ENCODE results near the gene CHMP4B.

Gene CHMP4B

GRCh38 chr20:33880396-33880795 is 69.2 kb downstream of the CHMP4B start:
- no peaks in the 10 kb centered on the region for H3K9me3 ChIP-seq (ENCODE audit: control insufficient read depth, insufficient read depth, low read length)
- no peaks in the 10 kb centered on the region for H3K4me1 ChIP-seq (ENCODE audit: insufficient read depth, low read length)
- H3K36me3 ChIP-seq (ENCODE audit: insufficient read depth, low read length) = no peaks in the 10 kb centered on the region
- no peak overlapping the region for H3K9ac ChIP-seq (ENCODE audit: low read depth, low read length)

- no peaks in the 10 kb centered on the region for H3K4me1 ChIP-seq (ENCODE audit: insufficient read depth, low read length)
- H3K9ac ChIP-seq (ENCODE audit: low read depth, low read length) = no peak overlapping the region
- H3K9me3 ChIP-seq (ENCODE audit: control insufficient read depth, insufficient read depth, low read length) = no peaks in the 10 kb centered on the region
- no peaks in the 10 kb centered on the region for H3K36me3 ChIP-seq (ENCODE audit: insufficient read depth, low read length)
Measured at GRCh38 chr20:33881989-33882388, 70.8 kb downstream of the CHMP4B start.

GRCh38 chr20:33882481-33882880 is 71.3 kb downstream of the CHMP4B start:
- Histone ChIP-seq H3K9me3 (ENCODE audit: control insufficient read depth, insufficient read depth, low read length) (no peaks in the 10 kb centered on the region), H3K36me3 (ENCODE audit: insufficient read depth, low read length) (no peaks in the 10 kb centered on the region), H3K9ac (ENCODE audit: low read depth, low read length) (no peak overlapping the region), H3K4me1 (ENCODE audit: insufficient read depth, low read length) (no peaks in the 10 kb centered on the region)

- Histone ChIP-seq H3K9ac (ENCODE audit: low read depth, low read length) (no peak overlapping the region), H3K9me3 (ENCODE audit: control insufficient read depth, insufficient read depth, low read length) (no peaks in the 10 kb centered on the region), H3K4me1 (ENCODE audit: insufficient read depth, low read length) (no peaks in the 10 kb centered on the region), H3K36me3 (ENCODE audit: insufficient read depth, low read length) (no peaks in the 10 kb centered on the region)
Measured at GRCh38 chr20:33883164-33883563, 72.0 kb downstream of the CHMP4B start.

GRCh38 chr20:33884633-33885032 is 73.5 kb downstream of the CHMP4B start:
- Histone ChIP-seq H3K9ac (ENCODE audit: low read depth, low read length) (no peak overlapping the region), H3K9me3 (ENCODE audit: control insufficient read depth, insufficient read depth, low read length) (no peaks in the 10 kb centered on the region), H3K4me1 (ENCODE audit: insufficient read depth, low read length) (no peaks in the 10 kb centered on the region), H3K36me3 (ENCODE audit: insufficient read depth, low read length) (no peaks in the 10 kb centered on the region)

- Histone ChIP-seq H3K9ac (ENCODE audit: low read depth, low read length) (no peak overlapping the region), H3K9me3 (ENCODE audit: control insufficient read depth, insufficient read depth, low read length) (no peaks in the 10 kb centered on the region), H3K36me3 (ENCODE audit: insufficient read depth, low read length) (no peaks in the 10 kb centered on the region), H3K4me1 (ENCODE audit: insufficient read depth, low read length) (no peaks in the 10 kb centered on the region)
Measured at GRCh38 chr20:33889312-33889711, 78.2 kb downstream of the CHMP4B start.

- Histone ChIP-seq H3K9me3 (ENCODE audit: control insufficient read depth, insufficient read depth, low read length) (no peaks in the 10 kb centered on the region), H3K36me3 (ENCODE audit: insufficient read depth, low read length) (no peaks in the 10 kb centered on the region), H3K9ac (ENCODE audit: low read depth, low read length) (no peak overlapping the region), H3K4me1 (ENCODE audit: insufficient read depth, low read length) (no peaks in the 10 kb centered on the region)
Measured at GRCh38 chr20:33890557-33890956, 79.4 kb downstream of the CHMP4B start.

- Histone ChIP-seq H3K36me3 (ENCODE audit: insufficient read depth, low read length) (no peaks in the 10 kb centered on the region), H3K4me1 (ENCODE audit: insufficient read depth, low read length) (no peaks in the 10 kb centered on the region), H3K9ac (ENCODE audit: low read depth, low read length) (no peak overlapping the region), H3K9me3 (ENCODE audit: control insufficient read depth, insufficient read depth, low read length) (no peaks in the 10 kb centered on the region)
Measured at GRCh38 chr20:33893314-33893713, 82.2 kb downstream of the CHMP4B start.

GRCh38 chr20:33894798-33895197 is 83.7 kb downstream of the CHMP4B start:
- H3K9me3 ChIP-seq (ENCODE audit: control insufficient read depth, insufficient read depth, low read length) = no peaks in the 10 kb centered on the region
- H3K4me1 ChIP-seq (ENCODE audit: insufficient read depth, low read length) = no peaks in the 10 kb centered on the region
- no peaks in the 10 kb centered on the region for H3K36me3 ChIP-seq (ENCODE audit: insufficient read depth, low read length)
- H3K9ac ChIP-seq (ENCODE audit: low read depth, low read length) = no peak overlapping the region

- H3K36me3 ChIP-seq (ENCODE audit: insufficient read depth, low read length) = no peaks in the 10 kb centered on the region
- no peaks in the 10 kb centered on the region for H3K9me3 ChIP-seq (ENCODE audit: control insufficient read depth, insufficient read depth, low read length)
- no peak overlapping the region for H3K9ac ChIP-seq (ENCODE audit: low read depth, low read length)
- no peaks in the 10 kb centered on the region for H3K4me1 ChIP-seq (ENCODE audit: insufficient read depth, low read length)
Measured at GRCh38 chr20:33896509-33896908, 85.4 kb downstream of the CHMP4B start.

- no peaks in the 10 kb centered on the region for H3K9me3 ChIP-seq (ENCODE audit: control insufficient read depth, insufficient read depth, low read length)
- H3K4me1 ChIP-seq (ENCODE audit: insufficient read depth, low read length) = no peaks in the 10 kb centered on the region
- no peak overlapping the region for H3K9ac ChIP-seq (ENCODE audit: low read depth, low read length)
- H3K36me3 ChIP-seq (ENCODE audit: insufficient read depth, low read length) = no peaks in the 10 kb centered on the region
Measured at GRCh38 chr20:33897313-33897912, 86.3 kb downstream of the CHMP4B start.

- Histone ChIP-seq H3K9me3 (ENCODE audit: control insufficient read depth, insufficient read depth, low read length) (no peaks in the 10 kb centered on the region), H3K4me1 (ENCODE audit: insufficient read depth, low read length) (no peaks in the 10 kb centered on the region), H3K9ac (ENCODE audit: low read depth, low read length) (no peak overlapping the region), H3K36me3 (ENCODE audit: insufficient read depth, low read length) (no peaks in the 10 kb centered on the region)
Measured at GRCh38 chr20:33899106-33899505, 88.0 kb downstream of the CHMP4B start.

GRCh38 chr20:33900521-33901131 is 89.5 kb downstream of the CHMP4B start:
- Histone ChIP-seq H3K9ac (ENCODE audit: low read depth, low read length) (no peak overlapping the region), H3K4me1 (ENCODE audit: insufficient read depth, low read length) (no peaks in the 10 kb centered on the region), H3K36me3 (ENCODE audit: insufficient read depth, low read length) (no peaks in the 10 kb centered on the region), H3K9me3 (ENCODE audit: control insufficient read depth, insufficient read depth, low read length) (no peaks in the 10 kb centered on the region)

GRCh38 chr20:33901132-33901523 is 90.0 kb downstream of the CHMP4B start:
- no peaks in the 10 kb centered on the region for H3K4me1 ChIP-seq (ENCODE audit: insufficient read depth, low read length)
- no peaks in the 10 kb centered on the region for H3K9me3 ChIP-seq (ENCODE audit: control insufficient read depth, insufficient read depth, low read length)

GRCh38 chr20:33902011-33902410 is 90.9 kb downstream of the CHMP4B start:
- H3K9ac ChIP-seq (ENCODE audit: low read depth, low read length) = no peak overlapping the region
- no peaks in the 10 kb centered on the region for H3K9me3 ChIP-seq (ENCODE audit: control insufficient read depth, insufficient read depth, low read length)
- H3K4me1 ChIP-seq (ENCODE audit: insufficient read depth, low read length) = no peaks in the 10 kb centered on the region
- no peaks in the 10 kb centered on the region for H3K36me3 ChIP-seq (ENCODE audit: insufficient read depth, low read length)

More at GRCh38 chr20:33901132-33901523, 90.0 kb downstream of the CHMP4B start:
- Histone ChIP-seq H3K9ac (ENCODE audit: low read depth, low read length) (no peak overlapping the region), H3K36me3 (ENCODE audit: insufficient read depth, low read length) (no peaks in the 10 kb centered on the region)

Data from ES-I3 (cell line).